Colonic mucosa (tissue), 4 donors: ENCODE measurements around the gene TBX4. TPM values are rescaled to one million over a fixed set of nuclear protein-coding genes. Genes with fewer than 3 reads are reported as not detected.

Source experiments
- DNase-seq: peaks from one replicate; pipeline ENCODE4 v3.0.0-alpha.2; 2020
- H3K27ac ChIP-seq: fragments of 200-600 bp; one replicate; pipeline ENCODE4 v1.8.0; 2021
- H3K27me3 ChIP-seq: fragments of 200-600 bp; one replicate; pipeline ENCODE4 v1.8.0; 2021
- H3K36me3 ChIP-seq: fragments of 200-600 bp; one replicate; pipeline ENCODE4 v1.8.0; 2021
- H3K4me1 ChIP-seq: fragments of 200-600 bp; one replicate; pipeline ENCODE4 v1.8.0; 2021; ENCODE audit warnings: mild to moderate bottlenecking
- H3K4me3 ChIP-seq: fragments of 200-600 bp; one replicate; pipeline ENCODE4 v1.8.0; 2021
- H3K9ac ChIP-seq, 2 donors: one replicate each; pipeline ENCODE4 v1.7.0; 2013; ENCODE audit warnings: control low read depth in 2 of 2, low read depth in 2 of 2, low read length in 2 of 2
- H3K9me3 ChIP-seq: fragments of 200-600 bp; one replicate; pipeline ENCODE4 v1.8.0; 2021
- intact Hi-C: fragments of 100-400 bp; cut with DNase I; formaldehyde crosslinking; loops from one replicate; pipeline ENCODE4 v1.14.1; 2022
- total RNA-seq, 2 donors: library from RNA; stranded (reverse); fragmentation: NEBNext Ultra II Directional in 1 of 2; extraction: Animal tissue kit (Norgen Biotek cat#: 25700) in 1 of 2; gene quantifications; one replicate each; pipeline ENCODE4 v1.2.1, GENCODE V29; 2021
- TF ChIP-seq, protein P1 (sequence below): fragments of 200-600 bp; IDR thresholded peaks from one replicate; pipeline ENCODE4 v1.8.0; 2022; ENCODE audit warnings: antibody characterized with exemption, mild to moderate bottlenecking
- donor health status: healthy.
- donor health status: DM: no; HTN: no; CAD: no.
- donor health status: DM: no; HTN: no; CAD: no.

The TBX4 gene
- total RNA-seq, 2 donors from 2014 or later, result not detected

DNA sequence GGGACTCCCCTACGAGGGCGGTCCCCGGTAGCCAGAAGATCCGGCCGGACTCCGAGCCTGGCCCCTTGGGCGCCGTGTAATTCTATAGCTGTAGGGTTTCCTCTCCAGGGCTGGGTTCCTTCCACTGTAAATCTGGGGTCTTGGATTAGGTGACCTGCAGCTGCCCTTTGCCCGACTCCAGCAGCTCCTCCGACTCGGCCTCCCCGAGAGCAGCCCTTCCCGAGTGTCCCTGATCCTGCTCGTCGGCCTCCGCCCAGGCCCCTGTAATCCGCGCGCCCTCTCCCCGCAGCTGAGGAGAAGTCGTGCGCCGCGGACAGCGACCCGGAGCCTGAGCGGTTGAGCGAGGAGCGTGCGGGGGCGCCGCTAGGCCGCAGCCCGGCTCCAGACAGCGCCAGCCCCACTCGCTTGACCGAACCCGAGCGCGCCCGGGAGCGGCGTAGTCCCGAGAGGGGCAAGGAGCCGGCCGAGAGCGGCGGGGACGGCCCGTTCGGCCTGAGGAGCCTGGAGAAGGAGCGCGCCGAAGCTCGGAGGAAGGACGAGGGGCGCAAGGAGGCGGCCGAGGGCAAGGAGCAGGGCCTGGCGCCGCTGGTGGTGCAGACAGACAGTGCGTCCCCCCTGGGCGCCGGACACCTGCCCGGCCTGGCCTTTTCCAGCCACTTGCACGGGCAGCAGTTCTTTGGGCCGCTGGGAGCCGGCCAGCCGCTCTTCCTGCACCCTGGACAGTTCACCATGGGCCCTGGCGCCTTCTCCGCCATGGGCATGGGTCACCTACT, 47.1 kb upstream of the TBX4 start:
- no peak for DNase-seq
- TF ChIP-seq, protein P1, sequence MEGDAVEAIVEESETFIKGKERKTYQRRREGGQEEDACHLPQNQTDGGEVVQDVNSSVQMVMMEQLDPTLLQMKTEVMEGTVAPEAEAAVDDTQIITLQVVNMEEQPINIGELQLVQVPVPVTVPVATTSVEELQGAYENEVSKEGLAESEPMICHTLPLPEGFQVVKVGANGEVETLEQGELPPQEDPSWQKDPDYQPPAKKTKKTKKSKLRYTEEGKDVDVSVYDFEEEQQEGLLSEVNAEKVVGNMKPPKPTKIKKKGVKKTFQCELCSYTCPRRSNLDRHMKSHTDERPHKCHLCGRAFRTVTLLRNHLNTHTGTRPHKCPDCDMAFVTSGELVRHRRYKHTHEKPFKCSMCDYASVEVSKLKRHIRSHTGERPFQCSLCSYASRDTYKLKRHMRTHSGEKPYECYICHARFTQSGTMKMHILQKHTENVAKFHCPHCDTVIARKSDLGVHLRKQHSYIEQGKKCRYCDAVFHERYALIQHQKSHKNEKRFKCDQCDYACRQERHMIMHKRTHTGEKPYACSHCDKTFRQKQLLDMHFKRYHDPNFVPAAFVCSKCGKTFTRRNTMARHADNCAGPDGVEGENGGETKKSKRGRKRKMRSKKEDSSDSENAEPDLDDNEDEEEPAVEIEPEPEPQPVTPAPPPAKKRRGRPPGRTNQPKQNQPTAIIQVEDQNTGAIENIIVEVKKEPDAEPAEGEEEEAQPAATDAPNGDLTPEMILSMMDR, result no peak
- no peaks in the 10 kb centered on the region for H3K9me3 ChIP-seq
- no peaks in the 10 kb centered on the region for H3K36me3 ChIP-seq
- peak overlapping the region; percentile 19 to 43 for H3K9ac ChIP-seq
- peak overlapping the region; percentile 13 for H3K4me3 ChIP-seq
- intact Hi-C loops, result no loop called here
- no peak overlapping the region for H3K27ac ChIP-seq
- H3K27me3 ChIP-seq, result peaks cover 84% of the 10 kb centered on the region
- no peaks in the 10 kb centered on the region for H3K4me1 ChIP-seq

DNA sequence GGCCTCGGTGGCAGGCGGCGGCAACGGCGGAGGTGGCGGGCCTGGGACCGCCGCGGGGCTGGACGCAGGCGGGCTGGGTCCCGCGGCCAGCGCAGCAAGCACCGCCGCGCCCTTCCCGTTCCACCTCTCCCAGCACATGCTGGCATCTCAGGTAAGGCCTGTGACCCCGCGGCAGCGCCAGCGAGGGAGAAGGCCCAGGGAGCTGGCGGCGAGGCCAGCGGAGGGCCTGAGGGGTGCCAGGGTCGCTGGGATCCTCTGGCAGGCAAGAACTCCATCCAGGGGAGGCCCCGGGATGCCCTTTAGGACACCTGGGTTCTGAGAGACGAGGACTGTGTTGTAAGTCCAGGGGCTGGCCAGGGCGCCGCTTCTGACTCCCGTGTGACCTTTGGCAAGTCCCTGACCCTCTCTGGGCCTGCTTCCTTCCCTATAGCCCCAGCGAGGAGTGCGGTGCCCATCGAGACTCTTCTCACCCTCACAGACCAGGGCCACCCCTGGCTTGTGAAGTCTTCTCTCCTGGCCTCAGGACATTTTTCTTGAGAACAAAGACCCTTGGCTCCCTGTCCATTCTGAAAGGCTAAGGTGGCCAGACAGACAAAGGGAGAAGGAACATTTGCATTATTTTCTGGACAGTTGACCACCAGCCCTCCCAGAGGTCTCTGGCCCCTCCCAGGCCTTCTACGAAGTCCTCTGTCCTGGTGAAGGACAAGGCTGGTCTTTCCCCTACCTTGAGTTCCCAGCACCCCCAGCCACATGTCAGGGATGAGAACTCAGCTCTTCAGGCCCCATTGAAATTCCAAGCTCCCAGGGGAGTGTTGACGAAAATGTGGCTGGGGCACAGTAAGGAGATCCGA, 46.3 kb upstream of the TBX4 start:
- TF ChIP-seq, protein P1, result no peak
- H3K9ac ChIP-seq, result peak overlapping the region in 1 of 2 donors; percentile 43
- peaks cover 88% of the 10 kb centered on the region for H3K27me3 ChIP-seq
- H3K27ac ChIP-seq, result no peak overlapping the region
- H3K36me3 ChIP-seq, result no peaks in the 10 kb centered on the region
- DNase-seq, result no peak
- H3K4me3 ChIP-seq, result no peak overlapping the region
- H3K4me1 ChIP-seq, result peaks cover 5% of the 10 kb centered on the region
- intact Hi-C loops, result no loop called here
- H3K9me3 ChIP-seq, result no peaks in the 10 kb centered on the region

DNA sequence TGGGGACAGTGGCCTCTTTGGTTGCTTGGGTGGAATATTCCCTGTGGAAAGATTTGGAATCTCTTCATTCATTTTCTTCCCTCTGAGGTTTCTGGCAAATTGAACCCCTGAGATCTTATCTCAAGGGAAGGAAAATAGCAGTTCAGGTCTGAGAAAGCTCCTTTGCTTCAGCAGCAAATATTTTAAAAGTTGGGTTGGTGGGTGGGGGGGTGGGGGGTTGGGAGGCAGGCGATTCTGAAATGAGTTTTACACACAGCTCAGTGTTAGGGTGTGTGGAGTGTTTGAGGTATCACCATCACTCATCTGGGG, 45.7 kb upstream of the TBX4 start:
- H3K4me1 ChIP-seq, result peaks cover 5% of the 10 kb centered on the region
- H3K9me3 ChIP-seq, result no peaks in the 10 kb centered on the region
- no peak overlapping the region for H3K9ac ChIP-seq
- intact Hi-C loops, result no loop called here
- no peaks in the 10 kb centered on the region for H3K36me3 ChIP-seq
- H3K27me3 ChIP-seq, result peaks cover 87% of the 10 kb centered on the region
- no peak overlapping the region for H3K4me3 ChIP-seq
- no peak for DNase-seq
- TF ChIP-seq, protein P1, result no peak
- no peak overlapping the region for H3K27ac ChIP-seq

DNA sequence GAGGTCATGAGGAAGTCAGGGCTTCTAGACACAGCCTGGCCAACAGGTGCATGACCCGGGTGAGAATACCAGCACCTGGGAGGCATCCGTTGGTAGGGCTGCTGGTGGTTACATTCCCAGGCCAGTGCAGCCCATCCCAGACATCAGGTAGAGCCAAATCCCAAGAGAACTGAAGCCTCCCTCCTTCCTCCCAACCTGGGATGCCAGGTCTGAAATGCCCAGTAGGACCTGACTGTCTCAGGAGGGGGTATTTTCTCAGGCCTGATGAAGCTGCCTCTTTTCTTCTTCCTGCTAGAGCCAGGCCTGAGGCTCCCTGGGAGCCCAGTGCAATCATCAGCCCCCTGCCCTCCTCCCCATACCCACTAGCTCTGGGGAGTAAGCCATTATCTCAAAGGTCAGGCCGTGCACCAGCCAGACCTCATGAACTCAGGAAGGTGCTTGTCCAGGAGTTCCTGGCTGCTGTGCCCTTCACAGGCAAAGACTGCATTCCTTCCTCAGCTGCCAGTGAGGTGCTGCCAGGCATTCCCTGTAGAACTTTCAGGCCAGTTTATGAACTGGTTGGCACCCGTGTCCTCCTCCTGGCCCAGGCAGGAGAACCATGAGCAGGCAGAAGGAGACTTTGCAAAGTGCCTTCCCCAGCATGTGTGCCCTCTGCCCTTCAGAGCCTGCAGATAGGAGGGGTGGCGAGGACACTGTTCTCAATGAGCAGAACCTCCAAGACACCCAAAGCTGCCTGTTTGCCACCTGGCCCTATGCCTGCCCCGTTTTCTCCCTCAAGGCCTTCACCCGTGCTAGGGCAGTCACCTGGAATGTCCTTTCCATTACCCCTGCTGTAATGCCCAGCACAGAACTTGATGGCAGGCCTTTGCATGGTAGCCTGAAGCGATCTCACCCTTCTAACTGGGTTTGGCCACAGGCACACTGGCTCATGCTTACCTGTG, 45.0 kb upstream of the TBX4 start:
- H3K4me3 ChIP-seq, result no peak overlapping the region
- no peak for DNase-seq
- H3K9ac ChIP-seq, result peak overlapping the region in 1 of 2 donors; percentile 1
- H3K4me1 ChIP-seq, result peaks cover 5% of the 10 kb centered on the region
- H3K27ac ChIP-seq, result no peak overlapping the region
- TF ChIP-seq, protein P1, result no peak
- no peaks in the 10 kb centered on the region for H3K9me3 ChIP-seq
- peaks cover 79% of the 10 kb centered on the region for H3K27me3 ChIP-seq
- no peaks in the 10 kb centered on the region for H3K36me3 ChIP-seq
- intact Hi-C loops, result no loop called here
